SU-DHL-6 (cell line): ENCODE measurements around the gene SEMG2.

Experiments used
- EZH2phosphoT487 ChIP-seq: fragments of 200-600 bp; sonication (generic), shearing (Covaris generic); conservative IDR thresholded peaks from 2 replicates; pipeline ENCODE4 v1.6.1; 2018; ENCODE audit warnings: mild to moderate bottlenecking, antibody characterized with exemption, low read length, moderate library complexity, mixed read lengths
- TF ChIP-seq, protein P1 (sequence below): fragments of 200-600 bp; sonication (generic); IDR thresholded peaks from one replicate; pipeline ENCODE4 v1.5.1; 2017; ENCODE audit warnings: antibody characterized with exemption, mild to moderate bottlenecking, low read length, moderate library complexity; ENCODE audit not compliant: insufficient read depth, poor library complexity, severe bottlenecking

DNA sequence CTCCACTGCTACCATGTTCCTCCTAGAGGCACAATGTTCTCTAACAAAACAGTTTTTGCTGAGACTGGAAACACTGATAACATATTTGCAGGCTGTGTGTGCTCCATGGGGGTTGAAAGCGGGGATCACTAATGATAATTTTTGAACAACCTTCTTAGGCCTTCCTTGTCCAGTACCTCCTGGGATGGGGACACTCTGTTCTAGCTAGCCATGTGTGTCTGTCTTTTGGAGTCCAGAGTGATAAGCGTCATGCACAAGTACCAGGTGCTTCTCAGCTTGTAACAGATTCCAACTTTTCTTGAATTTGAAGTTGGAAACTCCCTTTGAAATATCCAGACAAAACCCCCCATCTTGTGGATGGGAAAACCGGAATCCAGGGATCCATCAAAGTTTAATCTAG lies 31.3 kb upstream of the SEMG2 start:
- TF ChIP-seq, protein P1, sequence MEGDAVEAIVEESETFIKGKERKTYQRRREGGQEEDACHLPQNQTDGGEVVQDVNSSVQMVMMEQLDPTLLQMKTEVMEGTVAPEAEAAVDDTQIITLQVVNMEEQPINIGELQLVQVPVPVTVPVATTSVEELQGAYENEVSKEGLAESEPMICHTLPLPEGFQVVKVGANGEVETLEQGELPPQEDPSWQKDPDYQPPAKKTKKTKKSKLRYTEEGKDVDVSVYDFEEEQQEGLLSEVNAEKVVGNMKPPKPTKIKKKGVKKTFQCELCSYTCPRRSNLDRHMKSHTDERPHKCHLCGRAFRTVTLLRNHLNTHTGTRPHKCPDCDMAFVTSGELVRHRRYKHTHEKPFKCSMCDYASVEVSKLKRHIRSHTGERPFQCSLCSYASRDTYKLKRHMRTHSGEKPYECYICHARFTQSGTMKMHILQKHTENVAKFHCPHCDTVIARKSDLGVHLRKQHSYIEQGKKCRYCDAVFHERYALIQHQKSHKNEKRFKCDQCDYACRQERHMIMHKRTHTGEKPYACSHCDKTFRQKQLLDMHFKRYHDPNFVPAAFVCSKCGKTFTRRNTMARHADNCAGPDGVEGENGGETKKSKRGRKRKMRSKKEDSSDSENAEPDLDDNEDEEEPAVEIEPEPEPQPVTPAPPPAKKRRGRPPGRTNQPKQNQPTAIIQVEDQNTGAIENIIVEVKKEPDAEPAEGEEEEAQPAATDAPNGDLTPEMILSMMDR: no peak
- no peak for TF ChIP-seq EZH2phosphoT487
